K562 (cell line): ENCODE results near the gene FAM53C. TPM values are rescaled to one million over a fixed set of nuclear protein-coding genes. Genes with fewer than 3 reads are reported as not detected.
A peak's percentile ranks its signal among the peaks of the same experiment; 100 is the strongest.

Experiments
- FOXK2 ChIP-seq, 2 experiments: fragments of 450-650 bp; IDR thresholded peaks in 1 of 2; conservative IDR thresholded peaks in 1 of 2; 2 replicates each; pipeline ENCODE4 v1.6.1; 2016; ENCODE audit warnings: low read depth in 2 of 2, mild to moderate bottlenecking in 1 of 2
- FUS ChIP-seq: fragments of 200-400 bp; formaldehyde crosslinking; optimal IDR thresholded peaks from 2 replicates; pipeline ENCODE3; 2017; ENCODE audit warnings: low read depth, low read length
- GABPB1 ChIP-seq: sonication (generic); formaldehyde crosslinking; IDR thresholded peaks from 2 replicates; pipeline ENCODE4 v1.8.0; 2022; ENCODE audit warnings: mild to moderate bottlenecking, missing genetic modification reagents
- GABPB2 ChIP-seq: fragments of 250-450 bp; sonication (Bioruptor Pico); conservative IDR thresholded peaks from 2 replicates; pipeline ENCODE4 v1.5.1; 2021; ENCODE audit warnings: mild to moderate bottlenecking
- GATA2 ChIP-seq: sonication (generic); formaldehyde crosslinking; IDR thresholded peaks from 2 replicates; pipeline ENCODE4 v1.4.0; 2020; ENCODE audit warnings: mild to moderate bottlenecking, missing genetic modification reagents
- IRF2 ChIP-seq: sonication (generic); formaldehyde crosslinking; IDR thresholded peaks from 2 replicates; pipeline ENCODE4 v1.8.1; 2022; ENCODE audit warnings: mild to moderate bottlenecking, missing genetic modification reagents
- IRF9 ChIP-seq: fragments of 450-650 bp; IDR thresholded peaks from 2 replicates; pipeline ENCODE4 v1.6.1; 2016; ENCODE audit warnings: missing biosample characterization, missing genetic modification characterization
- KLF10 ChIP-seq: fragments of 250-450 bp; sonication (Bioruptor Pico); IDR thresholded peaks from 2 replicates; pipeline ENCODE4 v1.6.1; 2021; ENCODE audit warnings: matching md5 sums
- KLF16 ChIP-seq: IDR thresholded peaks from 2 replicates; pipeline ENCODE4 v1.6.1; 2016; ENCODE audit warnings: antibody characterized with exemption
- MED1 ChIP-seq: sonication (generic); formaldehyde crosslinking; IDR thresholded peaks from 2 replicates; pipeline ENCODE4 v1.8.1; 2023; ENCODE audit warnings: missing genetic modification reagents, borderline replicate concordance
- PHF21A ChIP-seq: fragments of 450-650 bp; IDR thresholded peaks from 2 replicates; pipeline ENCODE4 v1.6.1; 2017; ENCODE audit warnings: low read depth, borderline replicate concordance
- PML ChIP-seq: IDR thresholded peaks from 2 replicates; pipeline ENCODE4 v1.6.1; 2012; ENCODE audit warnings: low read length, inconsistent platforms
- POLR3G ChIP-seq: IDR thresholded peaks from 2 replicates; pipeline ENCODE4 v1.6.1; 2011; ENCODE audit not compliant: insufficient read length, insufficient replicate concordance; ENCODE audit errors: extremely low read depth
- PRMT5 ChIP-seq: sonication (generic); formaldehyde crosslinking; IDR thresholded peaks from 2 replicates; pipeline ENCODE4 v1.5.0; 2020; ENCODE audit warnings: missing genetic modification reagents
- RBM14 ChIP-seq: fragments of 200-400 bp; formaldehyde crosslinking; IDR thresholded peaks from 2 replicates; pipeline ENCODE4 v1.6.1; 2018; ENCODE audit warnings: low read depth, mild to moderate bottlenecking, low read length, moderate library complexity, borderline replicate concordance; ENCODE audit not compliant: insufficient read depth
- RBM22 ChIP-seq: fragments of 200-400 bp; formaldehyde crosslinking; IDR thresholded peaks from 2 replicates; pipeline ENCODE4 v1.6.1; 2018; ENCODE audit warnings: low read length, low read depth; ENCODE audit not compliant: poor library complexity, severe bottlenecking
- SMAD4 ChIP-seq: fragments of 250-450 bp; sonication (Bioruptor Pico); conservative IDR thresholded peaks from 2 replicates; pipeline ENCODE4 v1.8.0; 2021; ENCODE audit warnings: inconsistent platforms, mild to moderate bottlenecking, moderate library complexity
- TAL1 ChIP-seq: fragments of 450-650 bp; IDR thresholded peaks from 2 replicates; pipeline ENCODE4 v1.6.1; 2016; ENCODE audit warnings: mild to moderate bottlenecking
- ZBTB8A ChIP-seq: fragments of 450-650 bp; IDR thresholded peaks from 2 replicates; pipeline ENCODE4 v1.6.1; 2018; ENCODE audit warnings: mild to moderate bottlenecking, moderate library complexity; ENCODE audit not compliant: partially characterized antibody
- ZNF121 ChIP-seq: sonication (generic); formaldehyde crosslinking; conservative IDR thresholded peaks from 2 replicates; pipeline ENCODE4 v1.8.0; 2022; ENCODE audit warnings: missing genetic modification reagents
- ZNF165 ChIP-seq: fragments of 250-450 bp; sonication (Bioruptor Pico); IDR thresholded peaks from 2 replicates; pipeline ENCODE4 v1.4.0; 2020; ENCODE audit warnings: borderline replicate concordance
- ZNF436 ChIP-seq: fragments of 250-450, 450-650 bp; sonication (Bioruptor Pico); formaldehyde crosslinking; IDR thresholded peaks from 2 replicates; pipeline ENCODE4 v1.7.0; 2020; ENCODE audit warnings: mild to moderate bottlenecking
- polyA plus RNA-seq, 8 experiments: library from polyadenylated mRNA; depleted of rRNA in 4 of 8; stranded (reverse) in 5 of 8; unstranded in 3 of 8; fragments of >200 nt; fragmentation: Nextera tagmentation in 2 of 8; fragmentation: Illumina TruSeq in 1 of 8; extraction: Ambion mirVana in 2 of 8; extraction: Trizol in 1 of 8; gene quantifications; 2 replicates each; pipeline versions ENCODE4 v1.2.1 to v1.2.3, GENCODE V29; 2011 to 2014; ENCODE audit warnings: inconsistent platforms in 1 of 8, missing spikeins in 1 of 8
- total RNA-seq, 7 experiments: library from RNA; depleted of rRNA in 6 of 7; stranded (reverse); fragments of >200 nt in 6 of 7; fragmentation: Illumina TruSeq in 2 of 7; extraction: Trizol in 2 of 7; gene quantifications; 2 replicates each; pipeline versions ENCODE4 v1.2.1 to v1.2.3, GENCODE V29; 2011 to 2021; ENCODE audit warnings: low replicate concordance in 1 of 7
- TF ChIP-seq, protein P1 (sequence below): IDR thresholded peaks from 2 replicates; pipeline ENCODE4 v1.6.1; 2012; ENCODE audit warnings: low read depth, low read length, improper control_type of control experiment, borderline replicate concordance

The FAM53C gene
- total and polyA plus RNA-seq, 9 of the 15 experiments (the other 6 are each of a cell fraction or from before 2014, with no cell fraction given), result 9.7 to 38.5 (median 25.2) TPM

- TF ChIP-seq RBM14 (no peak), ZNF121 (CRISPR knock-in tag) (no peak), POLR3G (no peak), KLF10 (no peak), PRMT5 (CRISPR knock-in tag) (no peak), GABPB2 (CRISPR knock-in tag) (no peak), IRF9 (tag) (no peak), GABPB1 (CRISPR knock-in tag) (peak; percentile 78), ZBTB8A (no peak), SMAD4 (CRISPR knock-in tag) (peak; percentile 19; the same call in 1 of the 2 replicates), FOXK2 (conservative IDR thresholded peaks at IDR 0.05 in 1 of 2, IDR thresholded peaks at IDR 0.05 in 1 of 2; ENCODE audit: low read depth in 2 of 2) (peak; percentile 95 to 97), MED1 (CRISPR knock-in tag) (no peak), GATA2 (no peak), KLF16 (no peak), PML (peak; percentile 57; the same call in 1 of the 2 replicates), FUS (no peak), ZNF165 (CRISPR knock-in tag) (no peak), TAL1 (no peak), PHF21A (no peak), IRF2 (CRISPR knock-in tag) (no peak), ZNF436 (no peak), RBM22 (no peak)
- TF ChIP-seq, protein P1, sequence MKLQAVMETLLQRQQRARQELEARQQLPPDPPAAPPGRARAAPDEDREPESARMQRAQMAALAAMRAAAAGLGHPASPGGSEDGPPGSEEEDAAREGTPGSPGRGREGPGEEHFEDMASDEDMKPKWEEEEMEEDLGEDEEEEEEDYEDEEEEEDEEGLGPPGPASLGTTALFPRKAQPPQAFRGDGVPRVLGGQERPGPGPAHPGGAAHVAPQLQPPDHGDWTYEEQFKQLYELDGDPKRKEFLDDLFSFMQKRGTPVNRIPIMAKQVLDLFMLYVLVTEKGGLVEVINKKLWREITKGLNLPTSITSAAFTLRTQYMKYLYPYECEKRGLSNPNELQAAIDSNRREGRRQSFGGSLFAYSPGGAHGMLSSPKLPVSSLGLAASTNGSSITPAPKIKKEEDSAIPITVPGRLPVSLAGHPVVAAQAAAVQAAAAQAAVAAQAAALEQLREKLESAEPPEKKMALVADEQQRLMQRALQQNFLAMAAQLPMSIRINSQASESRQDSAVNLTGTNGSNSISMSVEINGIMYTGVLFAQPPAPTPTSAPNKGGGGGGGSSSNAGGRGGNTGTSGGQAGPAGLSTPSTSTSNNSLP, result no peak
Observed at GRCh38 chr5:138331449-138332368, 6.4 kb upstream of the FAM53C start, which contains the start of gene CDC25C (continued).
